ENCODE data around the gene PSD2. TPM values are rescaled to one million over a fixed set of nuclear protein-coding genes. Genes with fewer than 3 reads are reported as not detected.

PSD2 gene
- total and polyA plus RNA-seq, 10 of the 15 experiments (the other 5 are each of a cell fraction or from before 2014, with no cell fraction given) = 0.02 to 0.14 (median 0.03) TPM; not detected in 5

- no peak for TF ChIP-seq ZBTB40 (IDR thresholded peaks at IDR 0.05; ENCODE audit: borderline replicate concordance)
Observed at GRCh38 chr5:139867581-139867980, 72.0 kb downstream of the PSD2 start (continued).

GRCh38 chr5:139869042-139869790 lies 73.6 kb downstream of the PSD2 start:
- H3K4me2 ChIP-seq (ENCODE audit: control insufficient read depth, insufficient read depth) = no peak overlapping the region
- H3K79me2 ChIP-seq (ENCODE audit: control insufficient read depth, insufficient read depth, low read length) = no peaks in the 10 kb centered on the region
- BruUV-seq (replicated peaks) = no TSS peak
- peaks cover 0 to 2% of the 10 kb centered on the region in 2 experiments; a peak in 2 of 4 replicates for H3K36me3 ChIP-seq (ENCODE audit: control insufficient read depth in 2 of 2, insufficient read depth in 2 of 2, low read length in 1 of 2)
- no peak overlapping the region for H2AFZ ChIP-seq (ENCODE audit: control insufficient read depth, low read depth, low read length)
- ChIA-PET CTCF (interaction anchor here (1.2 to 5.1 kb wide), 2 partner anchors 77 to 100 kb away, joined by 4 to 64 read pairs; no protein-coding TSS in a partner anchor), SMC1A (ENCODE audit: uncharacterized antibody, unreplicated experiment) (no interaction called here), RAD21 (ENCODE audit: unreplicated experiment) (no interaction called here), POLR2A (no interaction called here)
- WGBS (ENCODE audit: insufficient coverage, insufficient replicate concordance, low lambda C conversion rate, missing lambda C conversion rate) = 50% methylated on average over 9 of the region's 9 CpGs
- ATAC-seq (no peak), FAIRE-seq (no peak), DNase-seq (ENCODE audit: low read depth, low spot score) (no peak)
- H3K9me3 ChIP-seq (replicated peaks; ENCODE audit: control insufficient read depth, insufficient read depth, low read length) = no peaks in the 10 kb centered on the region
- no peaks in the 10 kb centered on the region for H3K4me1 ChIP-seq (ENCODE audit: control insufficient read depth, insufficient read depth, low read length)
- H3K4me3 ChIP-seq = no peak overlapping the region
- H3K9ac ChIP-seq (ENCODE audit: control insufficient read depth, insufficient read depth, low read length) = no peak overlapping the region
- no peaks in the 10 kb centered on the region for H4K20me1 ChIP-seq (ENCODE audit: control insufficient read depth, insufficient read depth)
- H3K27me3 ChIP-seq (replicated peaks in 1 of 2; ENCODE audit: control insufficient read depth in 2 of 2, insufficient read depth in 2 of 2, low read length in 1 of 2) = no peaks in the 10 kb centered on the region
- TF ChIP-seq, protein P1, sequence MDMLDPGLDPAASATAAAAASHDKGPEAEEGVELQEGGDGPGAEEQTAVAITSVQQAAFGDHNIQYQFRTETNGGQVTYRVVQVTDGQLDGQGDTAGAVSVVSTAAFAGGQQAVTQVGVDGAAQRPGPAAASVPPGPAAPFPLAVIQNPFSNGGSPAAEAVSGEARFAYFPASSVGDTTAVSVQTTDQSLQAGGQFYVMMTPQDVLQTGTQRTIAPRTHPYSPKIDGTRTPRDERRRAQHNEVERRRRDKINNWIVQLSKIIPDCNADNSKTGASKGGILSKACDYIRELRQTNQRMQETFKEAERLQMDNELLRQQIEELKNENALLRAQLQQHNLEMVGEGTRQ (IDR thresholded peaks at IDR 0.05; ENCODE audit: borderline replicate concordance, low read depth, low read length) = no peak
- TF ChIP-seq SMARCA5 (IDR thresholded peaks at IDR 0.05) (no peak), ZNF217 (IDR thresholded peaks at IDR 0.05) (no peak), MXI1 (IDR thresholded peaks at IDR 0.05; ENCODE audit: low read depth, low read length) (no peak), NRF1 (conservative IDR thresholded peaks at IDR 0.05; ENCODE audit: low read depth, low read length) (no peak)
- intact Hi-C loops (cut with micrococcal nuclease; ENCODE audit: unreplicated experiment) = no loop called here
- in situ Hi-C loops (cut with MboI) = no loop called here
- no peak overlapping the region for H3K27ac ChIP-seq (ENCODE audit: control insufficient read depth, insufficient read depth)

All from GM12878 (cell line).